Measurements from ENCODE around the gene ZBTB16.

Gene ZBTB16

DNA sequence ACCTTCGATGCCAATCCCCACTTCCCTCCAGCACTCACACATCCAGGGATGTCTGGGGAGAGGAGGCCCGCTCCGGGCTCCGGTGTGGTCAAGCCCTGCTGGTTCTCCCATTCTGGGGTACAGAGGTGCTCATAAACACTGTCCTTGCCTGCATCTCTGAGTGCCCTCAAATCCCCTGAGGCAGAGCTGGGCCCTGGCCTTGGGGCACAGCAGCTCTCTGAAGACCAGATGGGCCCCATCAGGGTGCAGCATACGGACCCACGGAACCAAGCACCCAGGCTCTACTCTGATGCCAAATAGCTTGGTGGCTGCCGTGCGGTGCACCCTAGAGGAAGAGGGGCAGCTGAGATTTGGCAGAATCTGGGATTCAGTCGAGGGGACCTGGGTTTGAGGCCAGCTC is 201.0 kb downstream of the ZBTB16 start:
- no peak for DNase-seq (ENCODE audit: low spot score)
- TF ChIP-seq, protein P1, sequence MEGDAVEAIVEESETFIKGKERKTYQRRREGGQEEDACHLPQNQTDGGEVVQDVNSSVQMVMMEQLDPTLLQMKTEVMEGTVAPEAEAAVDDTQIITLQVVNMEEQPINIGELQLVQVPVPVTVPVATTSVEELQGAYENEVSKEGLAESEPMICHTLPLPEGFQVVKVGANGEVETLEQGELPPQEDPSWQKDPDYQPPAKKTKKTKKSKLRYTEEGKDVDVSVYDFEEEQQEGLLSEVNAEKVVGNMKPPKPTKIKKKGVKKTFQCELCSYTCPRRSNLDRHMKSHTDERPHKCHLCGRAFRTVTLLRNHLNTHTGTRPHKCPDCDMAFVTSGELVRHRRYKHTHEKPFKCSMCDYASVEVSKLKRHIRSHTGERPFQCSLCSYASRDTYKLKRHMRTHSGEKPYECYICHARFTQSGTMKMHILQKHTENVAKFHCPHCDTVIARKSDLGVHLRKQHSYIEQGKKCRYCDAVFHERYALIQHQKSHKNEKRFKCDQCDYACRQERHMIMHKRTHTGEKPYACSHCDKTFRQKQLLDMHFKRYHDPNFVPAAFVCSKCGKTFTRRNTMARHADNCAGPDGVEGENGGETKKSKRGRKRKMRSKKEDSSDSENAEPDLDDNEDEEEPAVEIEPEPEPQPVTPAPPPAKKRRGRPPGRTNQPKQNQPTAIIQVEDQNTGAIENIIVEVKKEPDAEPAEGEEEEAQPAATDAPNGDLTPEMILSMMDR (IDR thresholded peaks at IDR 0.05; ENCODE audit: extremely low read depth, missing control alignments) = no peak

DNA sequence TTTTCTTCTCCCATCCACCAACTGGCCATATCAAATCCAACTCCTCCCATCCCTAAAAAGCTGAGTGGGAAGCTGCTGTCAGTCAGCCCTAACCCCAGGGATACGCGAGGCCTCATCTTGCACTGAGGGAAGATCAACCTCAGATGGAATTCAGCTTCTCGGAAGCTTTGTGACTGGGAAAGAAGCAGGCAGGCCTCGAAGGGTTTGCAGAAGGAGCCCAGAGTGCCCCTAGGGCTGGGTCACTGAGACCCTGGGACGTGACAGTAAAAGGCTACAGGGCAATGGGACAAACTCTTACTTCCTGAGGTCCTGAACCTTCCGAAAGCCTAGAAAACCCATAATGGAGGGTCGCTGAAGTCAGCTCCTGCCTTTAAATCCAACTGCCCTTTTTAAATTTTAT is 202.3 kb downstream of the ZBTB16 start:
- no peak for DNase-seq (ENCODE audit: low spot score)
- TF ChIP-seq, protein P1 (IDR thresholded peaks at IDR 0.05; ENCODE audit: extremely low read depth, missing control alignments) = no peak

DNA sequence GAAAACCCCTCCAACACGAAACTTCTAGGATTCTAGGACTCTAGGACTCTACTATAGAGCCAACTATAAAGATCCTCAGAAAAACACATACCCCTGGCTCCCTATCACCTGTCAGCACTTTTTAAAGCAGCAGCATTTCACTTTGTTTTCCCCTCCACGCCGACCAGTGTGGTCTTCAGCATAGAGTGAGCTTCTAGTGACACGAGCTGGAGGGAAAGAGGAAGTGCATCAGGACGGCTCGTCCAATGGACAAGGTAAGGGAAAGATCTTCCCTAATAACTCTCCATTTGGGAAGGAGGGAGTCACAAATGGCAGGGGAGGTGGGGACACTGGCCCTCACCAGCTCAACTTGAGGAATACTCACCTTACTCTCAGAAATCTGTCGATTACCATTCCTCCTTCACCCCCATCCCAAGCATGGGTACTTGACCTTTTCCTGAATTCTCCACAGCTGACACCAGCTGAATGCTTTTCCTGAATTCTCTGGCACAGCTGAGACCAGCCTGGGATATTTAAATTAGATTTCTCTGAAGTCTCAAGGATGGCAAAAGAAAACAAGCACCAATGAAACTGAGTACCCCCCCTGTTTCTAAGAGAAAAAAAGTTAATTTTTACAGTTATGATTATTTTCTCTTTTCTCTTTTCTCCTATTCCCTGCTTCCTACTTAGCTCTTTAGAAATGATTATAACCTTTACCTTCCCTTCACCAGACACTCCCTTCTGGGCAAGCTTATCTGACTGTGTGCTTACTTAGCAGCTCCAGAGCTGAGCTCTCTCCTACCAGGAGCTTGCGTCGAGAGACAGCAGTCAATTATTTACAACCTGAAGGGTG is 203.4 kb downstream of the ZBTB16 start:
- TF ChIP-seq, protein P1 (IDR thresholded peaks at IDR 0.05; ENCODE audit: extremely low read depth, missing control alignments) = no peak
- DNase-seq (ENCODE audit: low spot score) = no peak

DNA sequence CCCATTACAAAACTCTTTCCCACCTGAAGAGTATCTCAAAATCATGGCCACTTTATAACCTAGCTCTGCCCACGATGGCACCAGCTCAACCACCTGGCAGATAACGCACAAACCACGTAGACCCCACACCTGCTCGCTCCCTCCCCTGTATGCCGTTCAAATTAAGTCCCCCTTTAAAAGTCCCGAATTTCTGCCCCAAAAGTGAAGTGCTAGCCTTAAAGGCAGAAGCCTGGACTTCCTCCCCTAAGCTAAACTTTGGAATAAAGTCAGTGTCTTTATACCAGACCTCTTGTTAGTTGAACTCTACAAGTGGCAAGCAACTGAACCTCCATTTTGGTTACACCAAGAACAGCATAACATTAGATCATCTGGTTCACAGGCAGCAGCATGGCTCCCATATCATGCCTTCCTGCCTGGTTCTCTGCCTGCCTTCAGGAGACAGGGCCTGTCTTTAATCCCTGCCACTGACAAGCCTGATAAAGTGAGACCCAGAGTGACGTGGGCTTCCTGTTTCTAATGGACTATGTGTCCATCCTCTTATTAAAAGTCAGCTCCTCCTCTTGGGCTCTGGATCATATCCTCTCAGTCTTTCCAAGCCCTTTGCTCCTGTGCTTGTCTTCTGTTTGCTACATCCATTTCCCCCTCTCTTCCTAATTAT is 204.1 kb downstream of the ZBTB16 start:
- TF ChIP-seq, protein P1 (IDR thresholded peaks at IDR 0.05; ENCODE audit: extremely low read depth, missing control alignments) = no peak
- no peak for DNase-seq (ENCODE audit: low spot score)

DNA sequence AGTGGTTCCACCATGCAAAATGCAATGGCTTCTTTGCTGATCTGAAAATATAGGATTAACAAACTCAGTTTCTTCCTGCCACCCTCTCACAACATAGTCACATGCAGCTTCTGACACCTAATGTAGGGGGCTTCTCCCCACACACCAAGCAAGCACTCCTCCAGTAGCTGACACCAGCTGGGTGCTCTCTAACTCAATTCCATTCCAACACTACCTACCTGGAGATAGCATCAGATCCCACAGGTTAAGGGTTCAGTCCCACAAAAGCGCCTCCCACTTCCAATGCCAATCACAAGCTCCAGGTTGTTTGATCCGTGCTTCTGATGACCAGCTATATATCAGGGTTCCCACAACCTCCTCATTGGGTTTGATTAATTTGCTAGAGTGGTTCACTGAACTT is 204.9 kb downstream of the ZBTB16 start:
- DNase-seq (ENCODE audit: low spot score) = no peak
- TF ChIP-seq, protein P1 (IDR thresholded peaks at IDR 0.05; ENCODE audit: extremely low read depth, missing control alignments) = no peak

DNA sequence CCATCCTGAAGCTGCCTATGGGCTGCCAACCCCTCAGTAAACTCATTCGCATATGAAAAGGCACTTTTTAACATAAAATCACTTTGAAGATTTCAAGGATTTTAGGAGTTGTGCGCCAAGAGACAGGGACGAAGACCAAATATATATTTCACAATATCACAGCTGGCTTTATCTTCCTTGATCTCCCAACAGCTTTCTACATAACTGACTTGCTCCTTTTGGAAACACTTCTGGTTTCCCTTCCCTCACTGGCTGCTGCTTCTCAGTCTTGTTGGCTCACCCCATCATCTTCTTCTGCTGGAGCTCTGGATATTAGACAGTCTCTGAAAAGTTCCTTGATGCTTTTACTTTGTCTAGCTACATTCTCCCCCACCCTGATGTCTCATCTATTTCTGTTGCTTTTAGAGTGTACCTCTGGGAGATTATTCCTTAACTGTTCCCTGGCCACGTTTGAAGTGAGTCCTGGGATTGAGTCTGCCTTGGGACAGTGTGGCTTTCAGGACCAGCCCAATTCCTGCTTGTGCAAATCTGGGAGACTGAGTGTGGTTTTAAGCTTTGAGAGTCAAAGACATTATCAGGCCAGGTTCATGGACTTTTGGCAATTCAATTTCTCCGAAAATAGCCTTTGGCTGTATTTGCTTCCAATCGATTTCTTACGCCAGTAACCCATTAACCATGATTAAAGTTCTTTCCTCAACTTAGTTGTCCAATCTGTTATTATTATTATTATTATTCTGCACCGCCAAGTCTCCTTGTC is 205.8 kb downstream of the ZBTB16 start:
- DNase-seq (ENCODE audit: low spot score) = no peak
- TF ChIP-seq, protein P1 (IDR thresholded peaks at IDR 0.05; ENCODE audit: extremely low read depth, missing control alignments) = no peak

DNA sequence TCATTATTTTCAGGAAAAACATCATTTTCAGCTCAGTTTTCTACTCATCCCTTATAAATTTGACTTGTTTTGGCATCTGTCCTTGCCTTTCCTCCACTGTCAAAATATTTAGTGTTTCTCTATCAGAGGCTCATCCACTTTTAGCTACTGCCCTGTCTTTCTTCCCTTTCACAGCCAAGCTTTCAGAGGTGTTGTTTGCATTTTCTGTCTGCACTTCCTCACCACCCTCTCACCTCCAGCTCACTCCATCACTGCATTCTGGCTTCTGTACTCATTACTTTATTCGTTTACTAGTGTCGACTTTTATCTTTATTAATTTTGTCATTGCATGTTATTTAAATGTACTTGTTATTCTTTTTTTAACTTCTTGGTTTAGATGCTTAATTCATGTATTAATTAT is 210.0 kb downstream of the ZBTB16 start:
- DNase-seq (ENCODE audit: low spot score) = no peak
- TF ChIP-seq, protein P1 (IDR thresholded peaks at IDR 0.05; ENCODE audit: extremely low read depth, missing control alignments) = no peak
